ENCODE data around the gene IRS1.

DNA sequence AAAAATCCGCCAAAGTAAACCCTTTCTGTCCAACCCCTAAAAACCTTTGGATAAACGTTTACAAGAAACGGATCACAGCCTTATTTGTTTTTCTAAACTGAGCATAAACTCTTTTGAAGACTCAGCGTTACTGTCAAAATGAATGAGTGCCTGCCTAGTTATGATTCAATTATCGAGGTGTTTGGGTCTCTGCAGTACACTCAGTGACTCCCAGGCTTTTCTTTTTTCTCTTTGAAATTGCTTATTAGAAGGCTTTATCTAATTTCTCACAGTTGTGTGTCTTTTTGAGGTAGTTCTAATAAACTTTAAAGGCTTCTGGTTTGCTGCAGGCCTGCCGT is 36.9 kb upstream of the IRS1 start:
- TF ChIP-seq, protein P1, sequence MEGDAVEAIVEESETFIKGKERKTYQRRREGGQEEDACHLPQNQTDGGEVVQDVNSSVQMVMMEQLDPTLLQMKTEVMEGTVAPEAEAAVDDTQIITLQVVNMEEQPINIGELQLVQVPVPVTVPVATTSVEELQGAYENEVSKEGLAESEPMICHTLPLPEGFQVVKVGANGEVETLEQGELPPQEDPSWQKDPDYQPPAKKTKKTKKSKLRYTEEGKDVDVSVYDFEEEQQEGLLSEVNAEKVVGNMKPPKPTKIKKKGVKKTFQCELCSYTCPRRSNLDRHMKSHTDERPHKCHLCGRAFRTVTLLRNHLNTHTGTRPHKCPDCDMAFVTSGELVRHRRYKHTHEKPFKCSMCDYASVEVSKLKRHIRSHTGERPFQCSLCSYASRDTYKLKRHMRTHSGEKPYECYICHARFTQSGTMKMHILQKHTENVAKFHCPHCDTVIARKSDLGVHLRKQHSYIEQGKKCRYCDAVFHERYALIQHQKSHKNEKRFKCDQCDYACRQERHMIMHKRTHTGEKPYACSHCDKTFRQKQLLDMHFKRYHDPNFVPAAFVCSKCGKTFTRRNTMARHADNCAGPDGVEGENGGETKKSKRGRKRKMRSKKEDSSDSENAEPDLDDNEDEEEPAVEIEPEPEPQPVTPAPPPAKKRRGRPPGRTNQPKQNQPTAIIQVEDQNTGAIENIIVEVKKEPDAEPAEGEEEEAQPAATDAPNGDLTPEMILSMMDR (IDR thresholded peaks at IDR 0.05): no peak
- TF ChIP-seq POLR2A (IDR thresholded peaks at IDR 0.05): no peak
